CD14-positive monocyte (primary cell): Measurements from ENCODE around the gene CNNM3. TPM values are rescaled to one million over a fixed set of nuclear protein-coding genes. Genes with fewer than 3 reads are reported as not detected.

Experiments
- DNase-seq, 3 donors: peaks; one replicate each; pipeline ENCODE4 v3.0.0-alpha.2; 2011 to 2022
- H2AFZ ChIP-seq: 2 replicates; pipeline ENCODE4 v1.6.0; 2012; ENCODE audit warnings: mild to moderate bottlenecking, low read depth, low read length, inconsistent platforms; ENCODE audit not compliant: insufficient read depth, poor library complexity, severe bottlenecking
- H3K27ac ChIP-seq, 2 donors: 1 replicate in 1 of 2; 2 replicates in 1 of 2; pipeline ENCODE4 v1.5.1; 2012 to 2013; ENCODE audit warnings: low read length in 2 of 2, control low read depth in 1 of 2, inconsistent platforms in 1 of 2, low read depth in 1 of 2, mild to moderate bottlenecking in 1 of 2
- H3K27me3 ChIP-seq, 2 donors: one replicate each; pipeline versions ENCODE4 v1.6.0 to v1.6.1; 2011 to 2013; ENCODE audit warnings: low read length in 2 of 2; ENCODE audit not compliant: control insufficient read depth in 2 of 2, insufficient read depth in 2 of 2
- H3K36me3 ChIP-seq, 2 donors: replicated peaks in 1 of 2; 1 replicate in 1 of 2; 2 replicates in 1 of 2; pipeline versions ENCODE4 v1.5.1 to v1.6.1; 2012 to 2013; ENCODE audit warnings: low read length in 2 of 2, control low read depth in 1 of 2, inconsistent platforms in 1 of 2, mild to moderate bottlenecking in 1 of 2; ENCODE audit not compliant: insufficient read depth in 2 of 2, control insufficient read depth in 1 of 2
- H3K4me1 ChIP-seq, 2 donors: 1 replicate in 1 of 2; 2 replicates in 1 of 2; pipeline versions ENCODE4 v1.5.1 to v1.6.1; 2012 to 2013; ENCODE audit warnings: low read length in 2 of 2, control low read depth in 1 of 2, inconsistent platforms in 1 of 2, mild to moderate bottlenecking in 1 of 2, moderate library complexity in 1 of 2; ENCODE audit not compliant: insufficient read depth in 2 of 2, control insufficient read depth in 1 of 2
- H3K4me2 ChIP-seq: replicated peaks from 2 replicates; pipeline ENCODE3; 2012; ENCODE audit warnings: low read length, moderate library complexity, mild to moderate bottlenecking; ENCODE audit not compliant: poor library complexity, severe bottlenecking; ENCODE audit errors: extremely low read depth
- H3K4me3 ChIP-seq, 3 experiments: fragments of 200-600 bp in 1 of 3; sonication (generic) in 1 of 3; replicated peaks in 1 of 3; 1 replicate in 2 of 3; 2 replicates in 1 of 3; pipeline ENCODE4 v1.5.1; 2011 to 2013; ENCODE audit warnings: low read length in 3 of 3, mild to moderate bottlenecking in 3 of 3, control low read depth in 2 of 3, low read depth in 2 of 3, inconsistent platforms in 1 of 3, moderate library complexity in 1 of 3
- H3K79me2 ChIP-seq: 2 replicates; pipeline ENCODE4 v1.6.0; 2012; ENCODE audit warnings: mild to moderate bottlenecking, control low read depth, inconsistent platforms, low read length, moderate library complexity; ENCODE audit not compliant: insufficient read depth
- H3K9ac ChIP-seq: 2 replicates; pipeline ENCODE4 v1.6.0; 2017; ENCODE audit warnings: low read length, mild to moderate bottlenecking; ENCODE audit not compliant: insufficient read depth, poor library complexity, severe bottlenecking
- H3K9me3 ChIP-seq, 2 donors: replicated peaks in 1 of 2; 1 replicate in 1 of 2; 2 replicates in 1 of 2; pipeline versions ENCODE4 v1.5.1 to v1.6.1; 2012 to 2013; ENCODE audit warnings: low read length in 2 of 2, control low read depth in 1 of 2; ENCODE audit not compliant: control insufficient read depth in 1 of 2, insufficient read depth in 1 of 2
- H4K20me1 ChIP-seq: 2 replicates; pipeline ENCODE4 v1.6.0; 2012; ENCODE audit warnings: mild to moderate bottlenecking, low read length, control low read depth, moderate library complexity; ENCODE audit not compliant: insufficient read depth
- H3K27ac Mint-ChIP-seq, 7 donors: one replicate each; pipeline ENCODE4 v1.8.0; 2020; ENCODE audit warnings: mild to moderate bottlenecking in 7 of 7, mixed read lengths in 7 of 7, moderate library complexity in 6 of 7, inconsistent platforms in 2 of 7
- H3K27me3 Mint-ChIP-seq, 3 donors: one replicate each; pipeline ENCODE4 v1.8.0; 2021 to 2022; ENCODE audit warnings: low read depth in 3 of 3, mild to moderate bottlenecking in 3 of 3, mixed read lengths in 3 of 3, moderate library complexity in 3 of 3, inconsistent platforms in 1 of 3
- H3K36me3 Mint-ChIP-seq, 2 donors: one replicate each; pipeline ENCODE4 v1.8.0; 2020; ENCODE audit warnings: mixed read lengths in 2 of 2, inconsistent platforms in 1 of 2, mild to moderate bottlenecking in 1 of 2
- H3K4me1 Mint-ChIP-seq: one replicate; pipeline ENCODE4 v1.8.0; 2020; ENCODE audit warnings: mild to moderate bottlenecking, mixed read lengths
- H3K4me3 Mint-ChIP-seq, 2 donors: one replicate each; pipeline ENCODE4 v1.8.0; 2020; ENCODE audit warnings: mild to moderate bottlenecking in 2 of 2, mixed read lengths in 2 of 2, moderate library complexity in 1 of 2
- H3K9me3 Mint-ChIP-seq, 7 donors: one replicate each; pipeline ENCODE4 v1.8.0; 2020 to 2022; ENCODE audit warnings: mixed read lengths in 7 of 7, mild to moderate bottlenecking in 6 of 7, moderate library complexity in 6 of 7, inconsistent platforms in 2 of 7
- CTCF ChIP-seq: fragments of 200-600 bp; IDR thresholded peaks from one replicate; pipeline ENCODE4 v1.8.0; 2022; ENCODE audit warnings: antibody characterized with exemption, mild to moderate bottlenecking
- WGBS: methylation state at CpG from one replicate; pipeline ENCODE4 v1.1.5; 2013; ENCODE audit warnings: missing lambda C conversion rate; ENCODE audit not compliant: insufficient coverage; 5-methylcytosine and 5-hydroxymethylcytosine counted together
- intact Hi-C, 2 donors: fragments of 100-400 bp; cut with micrococcal nuclease; formaldehyde crosslinking; loops; one replicate each; pipeline versions ENCODE4 v1.15.0 to v1.15.1; 2023
- polyA plus RNA-seq, 3 donors: library from polyadenylated mRNA; depleted of rRNA in 1 of 3; unstranded in 2 of 3; stranded (reverse) in 1 of 3; fragments of 300-500 nt in 2 of 3; fragments of >200 nt in 1 of 3; fragmentation: Illumina TruSeq in 2 of 3; gene quantifications; 1 replicate in 2 of 3; 2 replicates in 1 of 3; pipeline ENCODE4 v1.2.3, GENCODE V29; 2012 to 2021

Gene CNNM3
- polyA plus RNA-seq, 3 donors: 1.2 to 12.0 (median 4.9) TPM

DNA sequence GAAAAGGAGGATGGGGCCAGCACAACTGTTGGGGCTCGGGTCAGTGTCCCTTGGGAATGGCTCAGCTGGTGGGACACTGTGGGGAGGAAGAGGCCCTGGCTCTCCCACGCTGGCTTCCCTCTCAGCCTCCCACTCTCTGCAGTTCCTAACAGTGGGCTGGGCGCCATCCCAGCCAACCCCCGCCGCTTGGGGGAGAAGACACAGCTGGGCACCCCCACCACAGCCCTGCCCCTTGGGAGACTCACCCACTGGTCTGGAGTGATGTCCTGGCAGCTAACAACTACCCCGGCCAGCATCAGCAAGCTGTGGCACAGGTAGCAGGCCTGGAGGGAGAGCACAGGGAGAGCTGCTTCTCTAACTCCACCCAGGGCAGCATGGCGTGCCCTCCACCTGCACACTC lies 62.1 kb downstream of the CNNM3 start:
- Histone ChIP-seq H3K9ac (no peak overlapping the region), H3K9me3 (no peaks in the 10 kb centered on the region), H3K4me3 (no peak overlapping the region), H4K20me1 (no peaks in the 10 kb centered on the region), H3K27me3 (peaks cover 5 to 93% of the 10 kb centered on the region in 2 donors), H3K4me2 (no peak overlapping the region), H3K79me2 (no peaks in the 10 kb centered on the region), H2AFZ (no peak overlapping the region), H3K4me1 (peaks cover 20% of the 10 kb centered on the region in 2 donors), H3K27ac (no peak overlapping the region), H3K36me3 (no peaks in the 10 kb centered on the region)
- Mint-ChIP-seq H3K27ac (no peak overlapping the region), H3K4me1 (peaks cover 26% of the 10 kb centered on the region), H3K4me3 (peak overlapping the region in 1 of 2 donors; percentile 26), H3K9me3 (peaks cover 0 to 10% (median 0%) of the 10 kb centered on the region in 7 donors), H3K27me3 (peaks cover 58 to 97% (median 78%) of the 10 kb centered on the region in 3 donors), H3K36me3 (no peaks in the 10 kb centered on the region)
- WGBS: 93% methylated on average over 5 of the region's 7 CpGs
- intact Hi-C loops: no loop called here
- DNase-seq: no peak
- TF ChIP-seq CTCF: no peak

DNA sequence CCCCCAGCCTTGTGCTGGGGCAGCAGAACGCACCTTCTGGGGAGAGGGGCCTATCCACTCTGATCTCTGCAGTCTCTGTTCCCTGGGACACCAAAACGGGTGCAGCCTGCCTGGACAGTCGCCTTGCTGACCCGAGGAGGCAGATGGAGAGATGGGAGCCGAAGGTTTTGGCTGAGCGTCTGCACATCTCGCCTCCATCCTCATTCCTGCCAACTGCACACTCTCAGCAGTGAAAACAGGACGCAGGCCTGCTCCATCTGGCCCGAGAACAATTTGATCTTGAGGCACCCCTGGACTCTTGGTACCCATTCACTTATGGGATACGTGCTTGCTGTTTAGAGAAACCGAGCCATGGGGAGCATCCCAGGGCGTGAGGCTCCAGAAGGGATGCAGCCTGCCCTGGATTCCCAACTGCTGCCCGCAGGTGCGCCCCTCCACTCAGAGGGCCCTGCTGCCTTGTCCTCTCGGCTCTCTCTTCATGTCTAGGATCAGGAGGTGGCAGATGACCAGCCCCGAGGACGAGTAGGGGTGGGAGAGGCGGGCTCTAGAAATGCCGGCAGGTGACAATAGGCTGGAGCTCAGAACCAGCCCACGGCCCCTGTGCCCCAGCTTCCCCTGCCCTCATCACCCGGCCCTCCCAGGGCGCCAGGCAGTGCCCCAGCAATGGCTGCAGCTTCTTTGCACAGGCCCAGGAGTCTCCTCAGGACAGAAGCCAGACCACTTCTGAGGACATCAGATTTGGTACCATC lies 62.9 kb downstream of the CNNM3 start:
- Mint-ChIP-seq H3K9me3 (peaks cover 0 to 7% (median 0%) of the 10 kb centered on the region in 7 donors), H3K36me3 (no peaks in the 10 kb centered on the region), H3K27ac (no peak overlapping the region), H3K4me3 (peak overlapping the region in 1 of 2 donors; percentile 30), H3K4me1 (peaks cover 18% of the 10 kb centered on the region), H3K27me3 (peaks cover 59 to 98% (median 81%) of the 10 kb centered on the region in 3 donors)
- no peak for DNase-seq
- WGBS: 97% methylated on average over 18 of the region's 22 CpGs
- H3K27me3 ChIP-seq: peaks cover 4 to 94% of the 10 kb centered on the region in 2 donors
- no peak for TF ChIP-seq CTCF
- no peaks in the 10 kb centered on the region for H3K9me3 ChIP-seq
- no peak overlapping the region for H2AFZ ChIP-seq
- H3K27ac ChIP-seq: no peak overlapping the region
- H3K79me2 ChIP-seq: no peaks in the 10 kb centered on the region
- no peak overlapping the region for H3K9ac ChIP-seq
- intact Hi-C loops: no loop called here
- peaks cover 12% of the 10 kb centered on the region in 2 donors for H3K4me1 ChIP-seq
- no peak overlapping the region for H3K4me3 ChIP-seq
- H3K4me2 ChIP-seq: no peak overlapping the region
- H4K20me1 ChIP-seq: no peaks in the 10 kb centered on the region
- no peaks in the 10 kb centered on the region for H3K36me3 ChIP-seq
